ENCODE measurements around the gene MSI2.

The MSI2 gene

DNA sequence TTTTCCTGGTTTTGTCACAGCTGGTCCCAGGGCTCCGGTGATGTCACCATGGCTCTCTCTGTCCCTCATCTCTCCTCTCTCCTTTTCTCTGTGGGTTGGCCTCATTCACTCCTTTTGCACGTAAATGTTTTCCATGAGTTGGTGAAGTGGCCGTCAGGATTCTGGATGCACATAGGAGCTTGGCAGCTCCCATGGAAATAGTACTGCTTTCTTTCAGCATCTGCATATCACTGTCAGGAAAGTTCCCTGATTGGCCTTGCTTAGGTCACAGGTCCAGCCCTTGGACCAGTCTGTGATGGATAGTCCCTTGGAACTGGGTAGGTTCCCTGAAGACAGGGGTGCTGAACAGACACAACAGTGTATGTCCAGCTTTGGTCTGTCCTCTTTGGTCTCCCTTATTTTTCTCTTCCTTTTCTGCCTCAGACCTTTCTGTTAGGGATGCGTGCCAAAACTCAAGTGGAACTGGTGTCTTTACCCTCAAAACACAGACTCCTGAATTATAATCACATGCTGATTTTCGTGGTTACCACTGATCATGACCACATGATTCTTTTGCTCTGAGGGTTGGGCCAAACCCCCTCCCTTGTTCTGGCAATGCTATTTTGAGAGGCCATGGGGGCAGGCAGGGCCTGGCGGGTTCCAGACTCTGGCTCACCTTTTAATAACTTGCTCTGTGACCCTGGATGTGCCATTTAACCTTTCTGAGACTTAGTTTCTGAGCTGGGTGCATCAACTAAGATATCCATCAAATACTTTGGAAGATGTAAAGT is 99.0 kb downstream of the MSI2 start:
- TF ChIP-seq JUND (IDR thresholded peaks at IDR 0.05; ENCODE audit: low read depth): no peak
- in situ Hi-C loops (cut with HindIII; ENCODE audit: low pct_unique_long_range_greater_than_20kb, low sequenced_read_pairs): no loop called here
- no peak for DNase-seq (ENCODE audit: low read depth in 1 of 2, low spot score in 1 of 2)

DNA sequence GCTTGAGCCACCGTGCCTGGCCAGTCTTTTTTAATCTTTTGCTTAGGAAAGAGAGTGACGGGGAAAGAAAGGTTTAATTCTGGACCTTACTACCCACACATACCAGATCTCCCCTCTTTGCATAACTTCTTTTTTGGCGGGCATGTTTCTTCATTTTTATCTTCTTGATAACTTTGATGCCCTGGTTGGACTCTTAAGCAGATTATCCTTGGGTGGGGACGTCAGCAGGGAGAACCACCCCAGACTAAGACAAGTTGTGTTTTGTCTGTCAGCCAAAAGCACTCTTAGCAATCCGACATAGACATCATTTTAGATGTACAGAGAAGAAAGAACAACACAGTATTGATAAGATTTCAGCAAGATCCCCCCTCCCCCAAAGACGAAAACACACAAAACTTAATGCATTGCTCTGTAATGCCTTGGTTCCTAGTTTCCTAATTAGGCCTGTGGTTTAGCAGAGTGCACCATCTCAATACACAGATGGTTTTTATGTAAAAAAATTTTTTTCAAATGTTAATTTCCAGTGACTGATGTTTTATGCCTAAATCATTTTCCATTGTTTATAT is 99.9 kb downstream of the MSI2 start:
- TF ChIP-seq JUND (IDR thresholded peaks at IDR 0.05; ENCODE audit: low read depth): no peak
- no peak for DNase-seq (ENCODE audit: low read depth in 1 of 2, low spot score in 1 of 2)
- in situ Hi-C loops (cut with HindIII; ENCODE audit: low pct_unique_long_range_greater_than_20kb, low sequenced_read_pairs): no loop called here

DNA sequence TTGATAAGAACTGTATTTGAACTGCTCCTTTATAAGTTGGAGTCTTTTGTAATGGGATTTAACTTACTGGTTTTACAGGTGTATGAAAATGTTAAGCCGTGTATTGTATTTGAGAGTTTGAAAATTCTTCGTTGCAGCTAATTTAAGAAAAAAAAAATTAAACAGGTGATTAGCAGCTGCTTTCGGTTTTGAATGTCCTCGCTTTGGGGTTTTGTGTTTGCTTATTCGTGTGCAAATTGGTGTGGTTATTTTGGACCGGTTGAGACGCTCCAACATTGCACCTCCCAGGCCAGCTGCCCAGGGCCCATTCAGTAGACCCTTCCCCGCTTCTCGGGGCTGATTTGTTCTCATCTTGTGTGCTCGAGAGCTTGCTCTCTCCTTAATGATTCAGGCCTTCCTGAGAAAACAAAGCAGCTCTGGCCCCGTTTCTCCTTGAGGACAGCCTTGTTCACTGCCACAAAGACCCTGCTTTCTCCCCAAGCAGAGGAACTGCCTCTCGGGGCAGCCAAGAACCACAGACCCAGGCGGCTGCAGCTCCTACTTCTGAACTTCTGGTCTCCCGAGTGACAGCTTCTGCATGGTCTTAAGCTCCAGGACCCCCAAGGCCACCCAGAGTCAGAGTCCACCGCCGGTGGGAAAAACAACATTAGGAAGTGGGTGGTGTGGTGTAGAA is 100.5 kb downstream of the MSI2 start:
- DNase-seq (ENCODE audit: low read depth in 1 of 2, low spot score in 1 of 2): no peak
- TF ChIP-seq JUND (IDR thresholded peaks at IDR 0.05; ENCODE audit: low read depth): no peak
- in situ Hi-C loops (cut with HindIII; ENCODE audit: low pct_unique_long_range_greater_than_20kb, low sequenced_read_pairs): no loop called here

DNA sequence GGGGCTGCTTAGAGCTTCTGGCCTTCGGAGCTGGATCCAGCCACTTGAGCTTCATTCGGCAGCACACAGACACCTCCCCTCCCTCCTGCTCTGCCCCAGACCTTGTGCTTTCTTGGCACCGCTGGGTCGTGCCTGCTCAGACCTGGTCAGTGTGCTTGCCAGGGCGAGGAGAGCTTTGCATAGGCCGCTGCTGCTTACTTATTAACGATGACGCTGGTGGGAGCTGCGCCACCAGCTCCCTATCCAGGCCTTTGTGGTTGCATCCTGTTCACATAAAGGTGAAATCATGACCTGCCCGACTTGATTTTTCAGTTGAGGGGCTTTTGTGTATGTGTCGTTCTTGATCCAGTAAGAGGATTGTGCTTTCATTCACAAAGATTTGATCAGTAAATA is 101.1 kb downstream of the MSI2 start:
- DNase-seq (ENCODE audit: low read depth in 1 of 2, low spot score in 1 of 2): peak; percentile 62 to 92
- TF ChIP-seq JUND (IDR thresholded peaks at IDR 0.05; ENCODE audit: low read depth): no peak; the same call in 1 of the 2 replicates
- in situ Hi-C loops (cut with HindIII; ENCODE audit: low pct_unique_long_range_greater_than_20kb, low sequenced_read_pairs): no loop called here

DNA sequence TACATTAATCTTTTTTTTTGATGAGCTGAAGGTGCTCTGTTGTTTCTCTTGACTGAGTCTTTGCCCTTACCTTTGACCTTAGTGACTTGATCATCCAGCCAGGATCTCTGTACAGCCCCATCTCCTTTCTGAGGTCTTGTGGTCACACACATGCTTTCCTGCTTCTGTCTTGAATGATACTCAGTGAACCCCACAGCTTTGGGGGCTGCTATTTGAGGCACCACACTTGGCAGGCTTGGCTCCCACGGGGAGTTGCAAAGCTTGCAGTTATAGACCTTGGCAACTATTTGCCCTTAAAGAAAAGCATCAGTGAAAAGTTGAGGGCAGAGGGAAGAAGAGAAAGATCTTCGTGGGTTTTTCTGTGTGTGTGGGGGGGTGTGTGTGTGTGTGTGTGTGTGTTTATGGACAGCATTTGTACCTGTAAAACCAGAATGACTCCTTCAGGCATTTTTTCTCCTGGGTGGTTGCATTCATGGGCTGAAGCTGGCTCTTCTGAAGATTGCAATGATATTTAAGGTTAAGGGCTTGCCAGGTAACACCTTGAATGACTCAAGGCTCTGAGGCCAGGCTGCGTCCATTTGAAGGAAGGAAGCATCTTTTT is 101.6 kb downstream of the MSI2 start:
- DNase-seq (ENCODE audit: low read depth in 1 of 2, low spot score in 1 of 2): peak; percentile 68 to 93
- in situ Hi-C loops (cut with HindIII; ENCODE audit: low pct_unique_long_range_greater_than_20kb, low sequenced_read_pairs): no loop called here
- 0 out of 2 replicates have a peak, but pooled peaks have one; percentile 37 for TF ChIP-seq JUND (IDR thresholded peaks at IDR 0.05; ENCODE audit: low read depth)

DNA sequence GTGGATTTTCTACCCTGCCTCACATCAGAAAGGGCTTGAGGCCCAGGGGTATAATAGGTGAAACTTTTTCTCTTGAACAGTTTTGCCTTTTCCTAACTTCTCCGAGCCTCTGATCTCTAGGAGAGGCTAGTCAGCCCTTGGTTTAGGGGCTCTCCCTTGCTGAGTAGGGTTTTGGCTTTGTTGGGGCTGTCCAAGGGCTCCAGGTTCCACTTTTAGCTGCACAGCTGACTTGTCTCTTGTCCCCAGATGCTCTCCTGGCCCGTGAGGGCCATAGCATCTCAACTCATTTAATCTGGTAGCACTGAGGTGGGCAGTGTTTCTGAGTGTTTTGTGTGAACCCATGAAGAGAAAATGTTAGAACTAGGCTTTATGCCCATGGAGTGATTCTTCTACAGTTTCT is 103.9 kb downstream of the MSI2 start:
- TF ChIP-seq JUND (IDR thresholded peaks at IDR 0.05; ENCODE audit: low read depth): no peak
- in situ Hi-C loops (cut with HindIII; ENCODE audit: low pct_unique_long_range_greater_than_20kb, low sequenced_read_pairs): no loop called here

DNA sequence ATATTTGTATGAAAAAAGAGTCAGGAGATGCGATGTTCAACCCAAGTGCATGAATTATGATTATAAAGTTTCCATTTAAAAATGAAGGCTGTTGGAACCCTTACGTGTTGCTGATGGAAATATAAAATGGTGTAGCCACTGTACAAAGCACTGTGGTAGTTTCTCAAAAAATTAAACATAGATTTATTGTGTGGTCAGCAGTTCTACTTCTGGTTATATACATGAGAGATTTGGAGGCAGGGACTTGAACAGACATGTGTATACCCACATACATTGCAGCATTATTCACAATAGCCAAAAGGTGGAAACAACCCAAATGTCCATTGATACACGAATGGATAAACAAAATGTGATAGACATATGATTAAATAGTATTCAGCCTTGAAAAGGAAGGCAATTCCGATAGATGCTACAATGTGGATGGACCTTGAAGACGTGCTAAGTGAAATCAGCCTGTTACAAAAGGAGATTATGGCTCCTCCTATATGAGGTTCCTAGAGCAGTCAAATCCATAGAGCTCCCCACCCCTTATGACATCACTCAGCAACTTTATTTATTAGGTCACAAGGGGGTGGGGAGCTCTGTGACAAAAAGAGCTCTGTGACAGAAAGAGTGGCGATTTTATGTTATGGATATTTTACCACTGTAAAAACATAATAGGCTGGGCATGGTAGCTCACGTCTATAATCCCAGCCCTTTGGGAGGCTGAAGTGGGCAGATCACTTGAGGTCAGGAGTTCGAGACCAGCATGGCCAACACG is 106.7 kb downstream of the MSI2 start:
- no peak for DNase-seq (ENCODE audit: low read depth in 1 of 2, low spot score in 1 of 2)
- TF ChIP-seq JUND (IDR thresholded peaks at IDR 0.05; ENCODE audit: low read depth): no peak
- in situ Hi-C loops (cut with HindIII; ENCODE audit: low pct_unique_long_range_greater_than_20kb, low sequenced_read_pairs): no loop called here

More for the DNA sequence above, 103.9 kb downstream of the MSI2 start:
- DNase-seq (ENCODE audit: low read depth in 1 of 2, low spot score in 1 of 2): no peak

DNA sequence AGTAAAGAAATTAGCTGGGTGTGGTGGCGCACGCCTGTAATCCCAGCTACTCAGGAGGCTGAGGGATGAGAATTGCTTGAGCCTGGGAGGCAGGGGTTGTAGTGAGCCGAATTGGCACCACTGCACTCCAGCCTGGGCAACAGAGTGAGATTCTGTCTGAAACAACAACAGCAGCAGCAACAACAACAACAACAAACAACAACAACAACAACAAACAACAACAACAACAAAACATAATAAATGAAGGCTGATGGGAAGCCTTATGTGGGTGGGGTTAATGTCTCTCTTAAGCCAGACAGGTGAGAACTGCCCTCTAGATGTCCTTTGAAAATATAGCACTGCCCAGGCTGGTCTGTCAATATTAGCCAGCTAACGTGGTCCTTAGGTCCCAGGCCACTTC is 107.3 kb downstream of the MSI2 start:
- DNase-seq (ENCODE audit: low read depth in 1 of 2, low spot score in 1 of 2): no peak
- in situ Hi-C loops (cut with HindIII; ENCODE audit: low pct_unique_long_range_greater_than_20kb, low sequenced_read_pairs): no loop called here
- no peak for TF ChIP-seq JUND (IDR thresholded peaks at IDR 0.05; ENCODE audit: low read depth)

DNA sequence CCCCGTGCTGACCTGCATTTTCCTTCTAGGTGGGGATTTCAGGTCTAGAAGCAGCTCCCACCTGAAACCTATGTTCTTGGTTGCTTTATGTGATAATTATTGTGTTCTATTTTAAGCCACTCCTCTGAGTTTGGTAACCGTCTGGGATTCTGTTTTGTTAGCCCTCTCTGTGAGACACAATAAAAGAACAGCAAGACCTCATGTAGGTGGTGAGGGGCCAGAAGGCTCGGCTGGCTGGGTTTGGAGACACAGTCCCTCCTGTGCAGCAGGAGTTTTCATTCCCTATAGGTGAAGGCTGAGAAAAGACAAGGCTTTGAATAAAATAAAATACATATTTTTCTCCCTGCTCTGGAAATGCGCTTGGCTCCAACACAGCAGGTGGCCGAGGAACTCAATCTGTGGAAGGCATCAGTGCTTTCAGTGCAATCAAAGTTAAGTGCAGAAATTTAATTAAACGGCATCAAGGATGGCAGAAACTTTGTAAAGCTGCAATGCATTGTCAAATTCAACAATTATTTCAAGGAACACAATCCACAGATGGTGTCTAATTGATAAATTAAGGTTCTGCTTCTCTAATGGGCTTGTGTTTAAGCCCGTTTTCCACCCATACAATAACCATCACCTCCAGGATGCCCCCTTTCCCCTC is 107.8 kb downstream of the MSI2 start:
- in situ Hi-C loops (cut with HindIII; ENCODE audit: low pct_unique_long_range_greater_than_20kb, low sequenced_read_pairs): no loop called here
- no peak for TF ChIP-seq JUND (IDR thresholded peaks at IDR 0.05; ENCODE audit: low read depth)
- no peak for DNase-seq (ENCODE audit: low read depth in 1 of 2, low spot score in 1 of 2)

DNA sequence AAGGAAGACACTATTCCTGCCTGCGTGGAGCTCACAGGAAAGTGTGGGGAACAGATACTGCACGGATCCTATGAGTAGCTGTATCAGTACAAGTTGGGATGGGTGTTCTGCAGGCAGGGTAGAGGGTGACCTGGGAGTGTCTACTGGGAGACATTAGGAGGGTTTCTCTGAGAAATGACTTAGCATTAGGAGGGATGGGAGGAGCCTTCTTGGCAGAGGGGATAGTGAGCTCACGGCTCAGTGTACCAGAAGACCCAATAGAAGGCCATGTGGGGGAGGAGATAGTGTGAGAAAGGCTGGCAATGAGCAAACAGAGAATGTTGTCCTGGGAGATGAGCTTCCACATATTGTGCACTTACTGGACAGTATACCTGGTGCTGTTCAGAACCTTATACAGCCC is 109.1 kb downstream of the MSI2 start:
- TF ChIP-seq JUND (IDR thresholded peaks at IDR 0.05; ENCODE audit: low read depth): no peak
- no peak for DNase-seq (ENCODE audit: low read depth in 1 of 2, low spot score in 1 of 2)
- in situ Hi-C loops (cut with HindIII; ENCODE audit: low pct_unique_long_range_greater_than_20kb, low sequenced_read_pairs): no loop called here

DNA sequence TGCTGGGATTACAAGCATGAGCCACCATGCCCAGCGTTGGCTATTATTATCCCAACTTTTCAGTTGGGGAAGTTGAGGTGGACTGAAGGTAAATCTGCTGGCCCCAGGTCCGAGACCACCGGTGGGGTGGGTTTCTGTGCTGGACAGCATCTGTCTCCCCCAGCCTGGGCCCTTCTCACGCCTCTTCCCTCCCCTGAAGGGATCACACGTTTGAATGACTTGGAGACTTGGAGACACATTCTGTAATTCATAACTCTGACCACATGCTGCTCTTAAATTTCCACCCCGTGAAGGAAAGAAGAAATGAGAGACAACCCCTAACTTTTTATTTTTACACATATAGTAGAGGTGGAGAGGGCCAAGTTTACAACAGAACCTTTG is 109.8 kb downstream of the MSI2 start:
- DNase-seq (ENCODE audit: low read depth in 1 of 2, low spot score in 1 of 2): no peak
- TF ChIP-seq JUND (IDR thresholded peaks at IDR 0.05; ENCODE audit: low read depth): no peak
- in situ Hi-C loops (cut with HindIII; ENCODE audit: low pct_unique_long_range_greater_than_20kb, low sequenced_read_pairs): no loop called here
